Measurements from ENCODE around the gene OR1L8. TPM values are rescaled to one million over a fixed set of nuclear protein-coding genes. Genes with fewer than 3 reads are reported as not detected.
"Not testable (repeated sequence)": the region's sequence is repeated elsewhere in the genome, so short reads cannot be mapped to it uniquely, and the experiment has no call there.

OR1L8 gene, protein sequence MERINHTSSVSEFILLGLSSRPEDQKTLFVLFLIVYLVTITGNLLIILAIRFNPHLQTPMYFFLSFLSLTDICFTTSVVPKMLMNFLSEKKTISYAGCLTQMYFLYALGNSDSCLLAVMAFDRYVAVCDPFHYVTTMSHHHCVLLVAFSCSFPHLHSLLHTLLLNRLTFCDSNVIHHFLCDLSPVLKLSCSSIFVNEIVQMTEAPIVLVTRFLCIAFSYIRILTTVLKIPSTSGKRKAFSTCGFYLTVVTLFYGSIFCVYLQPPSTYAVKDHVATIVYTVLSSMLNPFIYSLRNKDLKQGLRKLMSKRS
- total RNA-seq = under 1 TPM in 1 of 2 donors, not detected in 1; 0.16 TPM
- long read RNA-seq = 0 reads

DNA sequence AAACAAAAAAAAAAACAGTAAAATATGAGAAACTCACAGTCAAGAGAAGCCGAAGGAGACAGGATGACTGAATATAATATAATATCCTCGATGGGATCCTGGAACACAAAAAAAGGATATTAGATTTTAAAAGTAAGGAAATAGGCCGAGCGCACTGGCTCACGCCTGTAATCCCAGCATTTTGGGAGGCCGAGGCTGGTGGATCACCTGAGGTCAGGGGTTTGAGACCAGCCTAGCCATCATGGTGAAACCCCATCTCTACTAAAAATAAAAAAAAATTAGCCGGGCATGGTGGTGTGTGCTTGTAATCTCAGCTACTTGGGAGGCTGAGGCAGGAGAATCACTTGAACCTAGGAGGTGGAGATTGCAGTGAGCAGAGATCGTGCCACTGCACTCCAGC lies at the start of gene OR1L8:
OR1L8 (minus strand) TSS at position 101 of the 400 bp plus-strand sequence. CDS start 14,907 bp downstream, outside the sequence.
- DNase-seq; ATAC-seq; intact Hi-C loops (cut with DNase I): not testable (repeated sequence)

- ATAC-seq = no peak
- DNase-seq = no peak
- intact Hi-C loops (cut with DNase I) = no loop called here
These were observed 36.8 kb upstream of the OR1L8 start for GRCh38 chr9:122619996-122620395.

DNA sequence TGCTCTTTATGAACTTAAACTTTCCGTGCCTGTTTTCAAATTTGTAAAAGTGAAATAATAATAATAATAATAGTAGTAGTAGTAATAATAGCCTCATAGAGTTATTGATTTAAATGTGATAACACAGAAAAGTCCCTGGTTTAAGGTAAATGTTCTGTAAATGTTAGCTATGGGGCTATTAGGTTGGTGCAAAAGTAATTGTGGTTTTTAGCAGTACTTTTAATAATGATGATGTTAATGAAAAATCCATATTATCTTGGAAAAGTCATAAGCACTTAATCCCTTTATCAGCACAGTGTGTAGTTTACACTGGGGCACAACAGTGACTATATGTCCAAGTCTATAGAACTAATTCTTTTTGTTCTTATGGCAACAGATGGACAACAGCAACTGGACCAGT lies 31.2 kb upstream of the OR1L8 start, which contains the start of gene OR1Q1:
OR1Q1 (plus strand) TSS at position 377 of the 400 bp plus-strand sequence; CDS start at position 377, 0 bp downstream.
- ATAC-seq (no peak), DNase-seq (no peak)
- intact Hi-C loops (cut with DNase I) = no loop called here

DNA sequence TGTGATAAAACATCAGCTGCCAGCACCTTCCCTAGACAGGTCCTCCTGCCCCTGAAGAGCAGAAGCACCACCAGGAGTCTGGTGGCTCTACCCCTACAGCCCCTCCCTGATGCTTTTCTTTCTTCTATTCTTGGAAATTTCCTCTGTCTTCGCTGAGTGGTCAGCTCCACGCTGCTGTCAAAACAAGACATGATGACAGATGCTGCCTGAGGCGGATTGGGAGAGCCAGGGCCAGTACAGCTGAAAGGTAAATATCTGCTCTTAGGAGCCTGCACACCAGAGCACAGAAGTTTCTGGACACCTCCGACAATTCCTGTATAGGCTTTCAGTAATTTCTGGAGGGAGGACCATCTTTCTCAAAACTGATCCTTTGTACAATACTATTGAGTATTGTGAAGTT lies 26.6 kb upstream of the OR1L8 start:
- ATAC-seq (no peak), DNase-seq (no peak)
- intact Hi-C loops (cut with DNase I) = no loop called here

- intact Hi-C loops (cut with DNase I) = no loop called here
- ATAC-seq (no peak), DNase-seq (no peak)
These were observed 23.4 kb upstream of the OR1L8 start for GRCh38 chr9:122606587-122606986.

DNA sequence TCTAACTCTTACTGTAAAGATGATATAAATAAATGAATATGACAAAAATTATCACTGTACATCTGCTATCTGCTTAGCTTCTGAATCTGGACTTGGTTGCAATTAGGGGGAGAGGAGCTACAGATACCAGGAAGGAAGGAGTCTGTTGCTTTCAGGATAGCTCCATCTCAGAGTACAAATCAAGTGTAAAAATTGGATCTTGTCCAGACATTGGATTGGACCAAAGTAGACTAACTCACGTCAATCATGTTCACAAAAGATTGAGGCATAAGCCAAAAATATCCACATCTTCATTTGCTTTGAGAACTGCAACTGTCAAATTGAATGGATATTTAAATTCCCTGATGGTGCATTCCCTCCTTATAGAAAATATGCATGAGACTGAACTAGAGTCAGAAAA lies 22.5 kb upstream of the OR1L8 start:
- DNase-seq (no peak), ATAC-seq (no peak)
- intact Hi-C loops (cut with DNase I) = no loop called here

- no peak for DNase-seq
- intact Hi-C loops (cut with DNase I) = no loop called here
- ATAC-seq = no peak
These were observed 2.8 kb downstream of the OR1L8 start for GRCh38 chr9:122580360-122580759.

DNA sequence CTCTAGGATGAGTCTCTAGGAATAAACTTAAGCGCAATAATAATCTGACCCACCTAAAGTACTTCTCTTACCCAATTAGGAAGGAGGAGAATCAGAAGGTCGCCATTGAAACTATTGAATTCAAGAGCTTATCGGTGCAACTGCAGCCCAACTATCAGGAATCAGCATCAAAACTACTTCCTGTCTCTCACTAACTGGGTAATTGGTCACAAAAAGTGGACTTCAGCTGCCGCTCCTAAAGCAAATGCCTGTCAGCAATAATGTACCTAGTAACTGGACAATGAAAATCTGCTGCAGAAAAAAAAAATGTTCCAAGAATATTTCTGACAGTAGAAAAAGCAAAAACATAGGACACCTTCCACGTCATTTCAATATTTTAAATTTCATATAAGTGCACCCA lies 3.3 kb downstream of the OR1L8 start:
- no peak for DNase-seq
- intact Hi-C loops (cut with DNase I) = no loop called here
- ATAC-seq = no peak

DNA sequence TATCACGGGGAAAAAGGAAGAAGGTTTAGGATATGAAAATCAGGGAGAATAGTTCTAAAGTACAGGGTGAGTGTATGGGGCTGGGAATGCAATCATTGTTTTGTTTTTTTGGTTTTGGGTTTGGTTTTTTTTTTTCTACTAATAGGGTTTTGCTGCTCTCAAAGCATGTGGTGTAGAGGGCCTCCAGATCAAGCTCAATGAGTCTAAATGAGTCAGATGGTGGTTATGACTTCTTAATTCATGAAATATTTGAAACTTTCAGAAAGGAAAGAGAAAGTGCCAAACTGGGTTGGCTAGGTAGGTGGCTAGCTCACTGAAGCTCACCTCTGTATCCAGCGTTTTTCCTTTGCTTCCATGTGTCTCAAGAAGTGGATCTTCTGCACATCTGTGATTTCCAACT lies 10.7 kb downstream of the OR1L8 start:
- DNase-seq = no peak
- intact Hi-C loops (cut with DNase I) = no loop called here
- no peak for ATAC-seq

DNA sequence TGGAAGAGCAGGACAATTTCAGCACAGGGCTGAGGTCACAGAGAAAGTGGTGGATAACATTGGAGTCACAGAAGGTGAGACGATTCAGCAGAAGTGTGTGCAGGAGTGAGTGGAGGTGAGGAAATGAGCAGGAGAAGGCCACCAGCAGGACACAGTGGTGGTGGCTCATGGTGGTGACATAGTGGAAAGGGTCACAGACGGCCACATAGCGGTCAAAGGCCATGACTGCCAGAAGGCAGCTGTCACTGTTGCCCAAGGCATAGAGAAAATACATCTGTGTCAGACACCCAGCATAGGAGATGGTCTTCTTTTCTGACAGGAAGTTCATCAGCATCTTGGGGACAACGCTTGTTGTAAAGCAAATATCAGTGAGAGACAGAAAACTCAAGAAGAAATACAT lies 15.3 kb downstream of the OR1L8 start:
- no peak for ATAC-seq
- intact Hi-C loops (cut with DNase I) = no loop called here
- no peak for DNase-seq

DNA sequence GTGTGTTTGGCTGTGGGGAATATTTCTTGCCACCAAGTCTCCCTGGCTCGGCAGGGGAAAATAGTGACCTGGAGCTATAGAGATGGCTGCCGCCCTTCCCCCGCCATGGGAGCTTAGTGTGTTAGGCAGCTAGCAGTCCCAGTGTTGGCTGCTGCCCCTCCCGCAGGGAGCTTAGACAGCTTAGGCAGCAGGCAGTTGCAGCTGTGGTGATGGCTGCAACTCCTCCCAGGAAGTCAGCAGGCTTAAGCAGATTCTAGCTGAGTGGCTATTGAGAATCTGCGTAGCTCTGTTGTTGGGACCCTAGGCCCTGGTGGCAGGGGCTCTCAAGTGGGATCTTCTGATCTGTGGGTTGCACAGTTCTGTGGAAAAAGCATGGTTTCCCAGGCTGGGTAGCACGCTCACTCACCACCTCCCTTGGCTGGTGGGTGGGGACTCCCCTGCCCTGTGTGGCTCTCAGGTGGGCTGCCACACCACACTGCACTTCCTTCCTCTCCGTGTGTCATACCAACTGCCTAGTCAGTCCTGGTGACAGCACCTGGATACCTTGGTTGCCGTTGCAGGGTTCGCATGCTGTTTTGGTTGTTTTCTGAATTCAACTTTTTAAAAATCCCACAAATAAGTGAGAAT lies 20.9 kb downstream of the OR1L8 start:
- ATAC-seq (no peak), DNase-seq (no peak)
- intact Hi-C loops (cut with DNase I) = no loop called here

- ATAC-seq (no peak), DNase-seq (no peak)
- intact Hi-C loops (cut with DNase I) = no loop called here
These were observed 21.7 kb downstream of the OR1L8 start for GRCh38 chr9:122561446-122561845.

DNA sequence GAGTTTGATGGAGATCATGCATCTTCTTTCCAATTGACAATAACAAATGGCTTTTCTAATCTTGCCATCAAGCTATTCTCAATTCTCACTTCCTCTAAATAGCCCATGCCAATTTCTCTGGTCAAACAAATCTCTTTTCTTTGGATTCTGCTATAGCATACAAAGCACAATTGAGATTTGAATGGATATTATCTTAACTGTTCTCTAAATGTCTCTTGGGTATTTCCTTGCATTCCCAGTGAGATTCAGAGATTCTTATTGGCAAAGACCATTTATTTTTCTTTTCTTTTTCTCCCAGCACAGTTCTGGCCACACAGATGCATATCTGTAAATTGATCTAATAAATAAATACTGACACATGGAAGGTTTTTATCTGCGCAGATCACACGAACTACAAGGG lies 30.4 kb downstream of the OR1L8 start, which contains the start of gene OR1N2:
OR1N2 (plus strand) TSS at position 301 of the 400 bp plus-strand sequence. CDS start 100 bp downstream, outside the sequence.
- DNase-seq (no peak), ATAC-seq (no peak)
- intact Hi-C loops (cut with DNase I) = no loop called here

- DNase-seq (no peak), ATAC-seq (no peak)
- intact Hi-C loops (cut with DNase I) = no loop called here
These were observed 31.8 kb downstream of the OR1L8 start for GRCh38 chr9:122551371-122551770.

DNA sequence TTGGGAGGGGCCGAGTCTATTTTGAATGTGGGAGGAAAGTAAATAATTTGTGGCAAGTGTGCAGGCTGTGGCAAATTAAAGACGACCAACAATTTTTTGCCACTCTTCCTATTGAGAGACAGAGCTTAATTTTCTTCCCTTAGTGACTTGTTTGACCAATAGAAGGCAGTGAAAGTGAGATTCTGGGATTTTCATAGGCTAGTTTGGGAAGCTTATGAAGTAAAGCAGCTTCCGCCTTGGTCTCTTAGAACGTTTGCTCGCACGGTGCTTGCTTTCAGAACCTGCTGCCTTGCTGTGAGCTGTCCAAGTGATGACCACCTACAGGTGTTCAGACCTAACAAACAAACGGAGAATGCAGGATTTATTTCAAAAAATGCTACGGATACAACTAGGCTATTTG lies 37.0 kb downstream of the OR1L8 start:
- ATAC-seq (no peak), DNase-seq (no peak)
- intact Hi-C loops (cut with DNase I) = no loop called here

- ATAC-seq = no peak
- no peak for DNase-seq
- intact Hi-C loops (cut with DNase I) = no loop called here
These were observed 44.4 kb downstream of the OR1L8 start for GRCh38 chr9:122538757-122539156.

DNA sequence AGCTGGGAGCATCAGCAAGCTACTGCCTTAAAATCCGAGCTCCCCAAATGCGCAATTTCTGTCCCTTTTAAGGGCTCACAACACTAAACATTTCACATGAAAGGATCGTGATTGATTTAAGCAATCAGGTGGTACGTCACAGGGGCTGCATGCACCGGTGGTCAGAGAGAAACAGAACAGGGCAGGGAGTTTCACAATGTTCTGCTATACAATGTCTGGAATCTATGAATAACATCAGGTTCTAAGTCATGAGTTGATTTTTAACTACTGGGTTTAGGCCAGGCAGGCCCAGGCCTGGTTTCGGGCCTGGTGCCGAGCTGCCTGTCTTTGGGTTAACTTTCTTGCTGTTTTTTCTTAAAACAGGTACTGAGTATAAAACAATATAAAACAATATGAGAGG lies 46.1 kb downstream of the OR1L8 start:
- DNase-seq; intact Hi-C loops (cut with DNase I); ATAC-seq: not testable (repeated sequence)

- intact Hi-C loops (cut with DNase I) = no loop called here
- no peak for ATAC-seq
These were observed 47.0 kb downstream of the OR1L8 start for GRCh38 chr9:122536134-122536533.

GRCh38 chr9:122531157-122531556 lies 52.0 kb downstream of the OR1L8 start:
- DNase-seq; intact Hi-C loops (cut with DNase I); ATAC-seq: not testable (repeated sequence)

More at GRCh38 chr9:122536134-122536533, 47.0 kb downstream of the OR1L8 start:
- no peak for DNase-seq

- DNase-seq = no peak
- ATAC-seq = no peak
- intact Hi-C loops (cut with DNase I) = no loop called here
These were observed 56.0 kb downstream of the OR1L8 start, which contains the start of gene OR1N1 for GRCh38 chr9:122527193-122527592. Gene OR1N1, minus strand, starts transcription at chr9:122527293. Its CDS starts 0 bp downstream, at chr9:122527293.

Data from left cardiac atrium (tissue), 4 donors.